HEK293 (cell line): ENCODE results near the gene ANKRD63.

Experiments
- CTCF ChIA-PET: fragments of 350-600 bp; formaldehyde crosslinking; extraction: SDS; loops from one replicate; lab custom pipeline; 2021; ENCODE audit warnings: antibody characterized with exemption; lab: Yijun Ruan, JAX
- POLR2A ChIA-PET: fragments of 300-600 bp; formaldehyde crosslinking; extraction: SDS; loops from one replicate; lab custom pipeline; 2020; ENCODE audit warnings: antibody characterized with exemption, inconsistent platforms; lab: Yijun Ruan, JAX
- H3K27ac ChIP-seq: fragments of 200-500 bp; sonication (Bioruptor generic); 2 replicates; pipeline ENCODE4 v1.5.1; 2014; ENCODE audit warnings: low read depth, low read length, control low read depth, inconsistent platforms; ENCODE audit errors: extremely low read depth
- H3K36me3 ChIP-seq, 2 experiments: fragments of 200-500 bp in 1 of 2; sonication (Bioruptor generic) in 1 of 2; 1 replicate in 1 of 2; 2 replicates in 1 of 2; pipeline ENCODE4 v1.5.1; 2014 to 2017; ENCODE audit warnings: inconsistent platforms in 2 of 2, low read length in 2 of 2; ENCODE audit not compliant: control insufficient read depth in 2 of 2, insufficient read depth in 1 of 2
- H3K4me1 ChIP-seq: fragments of 200-500 bp; sonication (Bioruptor generic); 2 replicates; pipeline ENCODE4 v1.5.1; 2014; ENCODE audit warnings: mild to moderate bottlenecking, low read length, inconsistent platforms; ENCODE audit not compliant: control insufficient read depth, insufficient read depth
- H3K4me3 ChIP-seq: 2 replicates; pipeline ENCODE4 v1.5.1; 2011; ENCODE audit warnings: low read depth, mild to moderate bottlenecking, control low read depth, low read length, moderate library complexity
- H3K9me3 ChIP-seq: fragments of 200-500 bp; sonication (Bioruptor generic); 2 replicates; pipeline ENCODE4 v1.5.1; 2014; ENCODE audit warnings: low read depth, low read length, inconsistent platforms; ENCODE audit not compliant: control insufficient read depth, insufficient read depth
- PATZ1 ChIP-seq: fragments of 450-650 bp; formaldehyde crosslinking; IDR thresholded peaks from 2 replicates; pipeline ENCODE4 v1.5.1; 2016; ENCODE audit warnings: missing biosample characterization, missing genetic modification characterization
- TRIM28 ChIP-seq: IDR thresholded peaks from 2 replicates; pipeline ENCODE4 v1.6.1; 2011; ENCODE audit warnings: low read length, control low read depth, borderline replicate concordance
- YY1 ChIP-seq: fragments of 450-650 bp; formaldehyde crosslinking; IDR thresholded peaks from 2 replicates; pipeline ENCODE4 v1.5.1; 2018; ENCODE audit warnings: missing biosample characterization, missing genetic modification characterization
- ZBTB48 ChIP-seq: fragments of 450-650 bp; formaldehyde crosslinking; IDR thresholded peaks from 2 replicates; pipeline ENCODE4 v1.5.1; 2016; ENCODE audit warnings: missing biosample characterization, missing genetic modification characterization
- ZFP3 ChIP-seq: fragments of 450-650 bp; formaldehyde crosslinking; IDR thresholded peaks from 2 replicates; pipeline ENCODE4 v1.5.1; 2016; ENCODE audit warnings: low read depth, missing biosample characterization, missing genetic modification characterization
- ZNF221 ChIP-seq: fragments of 450-650 bp; formaldehyde crosslinking; IDR thresholded peaks from 2 replicates; pipeline ENCODE4 v1.5.1; 2017; ENCODE audit warnings: missing biosample characterization, missing genetic modification characterization, borderline replicate concordance
- ZNF24 ChIP-seq: fragments of 450-650 bp; formaldehyde crosslinking; IDR thresholded peaks from 2 replicates; pipeline ENCODE4 v1.5.1; 2016; ENCODE audit warnings: missing biosample characterization, missing genetic modification characterization
- ZNF266 ChIP-seq: fragments of 450-650 bp; formaldehyde crosslinking; IDR thresholded peaks from 2 replicates; pipeline ENCODE4 v1.5.1; 2016; ENCODE audit warnings: missing biosample characterization, missing genetic modification characterization, low read depth
- ZNF292 ChIP-seq: fragments of 450-650 bp; formaldehyde crosslinking; IDR thresholded peaks from 2 replicates; pipeline ENCODE4 v1.5.1; 2016; ENCODE audit warnings: low read depth, missing biosample characterization, missing genetic modification characterization, borderline replicate concordance
- ZNF335 ChIP-seq: fragments of 450-650 bp; formaldehyde crosslinking; conservative IDR thresholded peaks from 2 replicates; pipeline ENCODE4 v1.5.1; 2016; ENCODE audit warnings: missing biosample characterization, missing genetic modification characterization
- ZNF394 ChIP-seq: fragments of 450-650 bp; formaldehyde crosslinking; IDR thresholded peaks from 2 replicates; pipeline ENCODE4 v1.5.1; 2016; ENCODE audit warnings: missing biosample characterization, missing genetic modification characterization, mild to moderate bottlenecking, moderate library complexity, borderline replicate concordance
- ZNF555 ChIP-seq: fragments of 450-650 bp; formaldehyde crosslinking; conservative IDR thresholded peaks from 2 replicates; pipeline ENCODE4 v1.5.1; 2017; ENCODE audit warnings: missing biosample characterization, mild to moderate bottlenecking, missing genetic modification characterization, inconsistent platforms
- ZNF610 ChIP-seq: fragments of 450-650 bp; formaldehyde crosslinking; IDR thresholded peaks from 2 replicates; pipeline ENCODE4 v1.5.1; 2016; ENCODE audit warnings: missing biosample characterization, missing genetic modification characterization, borderline replicate concordance
- ZNF639 ChIP-seq: fragments of 450-650 bp; formaldehyde crosslinking; IDR thresholded peaks from 2 replicates; pipeline ENCODE4 v1.5.1; 2016; ENCODE audit warnings: missing biosample characterization, missing genetic modification characterization
- ZNF701 ChIP-seq: fragments of 450-650 bp; formaldehyde crosslinking; IDR thresholded peaks from 2 replicates; pipeline ENCODE4 v1.5.1; 2016; ENCODE audit warnings: missing biosample characterization, missing genetic modification characterization
- TF ChIP-seq, protein P1 (sequence below): fragments of 450-650 bp; formaldehyde crosslinking; IDR thresholded peaks from 2 replicates; pipeline ENCODE4 v1.5.1; 2016; ENCODE audit warnings: missing biosample characterization, missing genetic modification characterization
- TF ChIP-seq, protein P2 (sequence below): fragments of 450-650 bp; formaldehyde crosslinking; IDR thresholded peaks from 2 replicates; pipeline ENCODE4 v1.5.1; 2016; ENCODE audit warnings: missing biosample characterization, missing genetic modification characterization, borderline replicate concordance
- TF ChIP-seq, protein P3 (sequence below): sonication (generic); formaldehyde crosslinking; IDR thresholded peaks from 2 replicates; pipeline ENCODE4 v1.8.1; 2022; ENCODE audit warnings: mild to moderate bottlenecking, moderate library complexity, missing genetic modification reagents

Gene ANKRD63

GRCh38 chr15:40302288-40302886 is 19.5 kb upstream of the ANKRD63 start:
- H3K36me3 ChIP-seq: no peaks in the 10 kb centered on the region
- H3K27ac ChIP-seq: no peak overlapping the region
- ChIA-PET POLR2A (no interaction called here), CTCF (interaction anchor here (1.1 to 1.8 kb wide), 3 partner anchors 7 to 27 kb away, joined by 4 to 8 read pairs (median 6); no protein-coding TSS in a partner anchor)
- TF ChIP-seq YY1 (tag by site-specific recombination) (no peak), ZNF292 (tag by site-specific recombination) (no peak), ZNF221 (tag by site-specific recombination) (no peak), TRIM28 (no peak), ZFP3 (tag by site-specific recombination) (no peak), ZNF701 (no peak), ZNF266 (tag by site-specific recombination) (no peak), PATZ1 (tag by site-specific recombination) (no peak), ZNF394 (tag by site-specific recombination) (no peak), ZNF335 (no peak), ZNF555 (tag by site-specific recombination) (no peak), ZNF610 (tag by site-specific recombination) (no peak), ZNF639 (tag by site-specific recombination) (no peak), ZBTB48 (tag by site-specific recombination) (no peak), ZNF24 (no peak)
- TF ChIP-seq, protein P1, sequence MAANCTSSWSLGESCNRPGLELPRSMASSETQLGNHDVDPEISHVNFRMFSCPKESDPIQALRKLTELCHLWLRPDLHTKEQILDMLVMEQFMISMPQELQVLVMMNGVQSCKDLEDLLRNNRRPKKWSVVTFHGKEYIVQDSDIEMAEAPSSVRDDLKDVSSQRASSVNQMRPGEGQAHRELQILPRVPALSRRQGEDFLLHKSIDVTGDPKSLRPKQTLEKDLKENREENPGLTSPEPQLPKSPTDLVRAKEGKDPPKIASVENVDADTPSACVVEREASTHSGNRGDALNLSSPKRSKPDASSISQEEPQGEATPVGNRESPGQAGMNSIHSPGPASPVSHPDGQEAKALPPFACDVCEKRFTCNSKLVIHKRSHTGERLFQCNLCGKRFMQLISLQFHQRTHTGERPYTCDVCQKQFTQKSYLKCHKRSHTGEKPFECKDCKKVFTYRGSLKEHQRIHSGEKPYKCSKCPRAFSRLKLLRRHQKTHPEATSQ: no peak
- TF ChIP-seq, protein P2, sequence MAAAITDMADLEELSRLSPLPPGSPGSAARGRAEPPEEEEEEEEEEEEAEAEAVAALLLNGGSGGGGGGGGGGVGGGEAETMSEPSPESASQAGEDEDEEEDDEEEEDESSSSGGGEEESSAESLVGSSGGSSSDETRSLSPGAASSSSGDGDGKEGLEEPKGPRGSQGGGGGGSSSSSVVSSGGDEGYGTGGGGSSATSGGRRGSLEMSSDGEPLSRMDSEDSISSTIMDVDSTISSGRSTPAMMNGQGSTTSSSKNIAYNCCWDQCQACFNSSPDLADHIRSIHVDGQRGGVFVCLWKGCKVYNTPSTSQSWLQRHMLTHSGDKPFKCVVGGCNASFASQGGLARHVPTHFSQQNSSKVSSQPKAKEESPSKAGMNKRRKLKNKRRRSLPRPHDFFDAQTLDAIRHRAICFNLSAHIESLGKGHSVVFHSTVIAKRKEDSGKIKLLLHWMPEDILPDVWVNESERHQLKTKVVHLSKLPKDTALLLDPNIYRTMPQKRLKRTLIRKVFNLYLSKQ (tag by site-specific recombination): no peak
- TF ChIP-seq, protein P3, sequence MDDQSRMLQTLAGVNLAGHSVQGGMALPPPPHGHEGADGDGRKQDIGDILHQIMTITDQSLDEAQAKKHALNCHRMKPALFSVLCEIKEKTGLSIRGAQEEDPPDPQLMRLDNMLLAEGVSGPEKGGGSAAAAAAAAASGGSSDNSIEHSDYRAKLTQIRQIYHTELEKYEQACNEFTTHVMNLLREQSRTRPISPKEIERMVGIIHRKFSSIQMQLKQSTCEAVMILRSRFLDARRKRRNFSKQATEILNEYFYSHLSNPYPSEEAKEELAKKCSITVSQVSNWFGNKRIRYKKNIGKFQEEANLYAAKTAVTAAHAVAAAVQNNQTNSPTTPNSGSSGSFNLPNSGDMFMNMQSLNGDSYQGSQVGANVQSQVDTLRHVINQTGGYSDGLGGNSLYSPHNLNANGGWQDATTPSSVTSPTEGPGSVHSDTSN (CRISPR knock-in tag): no peak
- H3K9me3 ChIP-seq: no peaks in the 10 kb centered on the region
- no peak overlapping the region for H3K4me3 ChIP-seq
- no peaks in the 10 kb centered on the region for H3K4me1 ChIP-seq
